Activated naive CD8-positive, alpha-beta T cell treated with anti-CD3 and anti-CD28 coated beads, Interleukin-2, amount 10 ng/mL, durations not matched to agents 7 days and 5 days (primary cell): Measurements from ENCODE around the gene TBX1. TPM values are rescaled to one million over a fixed set of nuclear protein-coding genes. Genes with fewer than 3 reads are reported as not detected.
"Not testable (repeated sequence)": the region's sequence is repeated elsewhere in the genome, so short reads cannot be mapped to it uniquely, and the experiment has no call there.

Source experiments
- ATAC-seq: fragments of 150-1000 bp; cut with Tn5 transposase; one replicate; pipeline ENCODE4 v1.10.0; 2021; ENCODE audit warnings: low read depth, moderate library complexity
- POLR2A ChIA-PET: fragments of 350-600 bp; sonication (Branson Sonifier 250); formaldehyde crosslinking; loops from one replicate; lab custom pipeline; 2021; ENCODE audit warnings: antibody characterized with exemption; lab: Charles Lee
- DNase-seq: peaks from one replicate; pipeline ENCODE4 v3.0.0; 2021
- H3K27ac Mint-ChIP-seq: one replicate; pipeline ENCODE4 v1.8.0; 2022; ENCODE audit warnings: mild to moderate bottlenecking, mixed read lengths
- H3K27me3 Mint-ChIP-seq: one replicate; pipeline ENCODE4 v1.8.0; 2022; ENCODE audit warnings: mild to moderate bottlenecking, moderate library complexity, mixed read lengths
- H3K36me3 Mint-ChIP-seq: one replicate; pipeline ENCODE4 v1.8.0; 2021; ENCODE audit warnings: mild to moderate bottlenecking, mixed read lengths
- H3K4me1 Mint-ChIP-seq: one replicate; pipeline ENCODE4 v1.8.0; 2021; ENCODE audit warnings: mixed read lengths
- H3K4me3 Mint-ChIP-seq: one replicate; pipeline ENCODE4 v1.8.0; 2022; ENCODE audit warnings: mild to moderate bottlenecking, moderate library complexity, mixed read lengths
- H3K9me3 Mint-ChIP-seq: one replicate; pipeline ENCODE4 v1.8.0; 2021; ENCODE audit warnings: mixed read lengths
- total RNA-seq, 2 experiments: library from RNA; stranded (reverse); gene quantifications; one replicate each; pipeline ENCODE4 v1.2.3, GENCODE V29; 2021

Gene TBX1
- total RNA-seq, 2 experiments from 2014 or later: 0.37 to 0.47 TPM

- no peaks in the 10 kb centered on the region for H3K9me3 Mint-ChIP-seq
- H3K4me3 Mint-ChIP-seq: no peak overlapping the region
- peaks cover 6% of the 10 kb centered on the region for H3K4me1 Mint-ChIP-seq
- POLR2A ChIA-PET: no interaction called here
- H3K36me3 Mint-ChIP-seq: no peaks in the 10 kb centered on the region
- H3K27me3 Mint-ChIP-seq: peaks cover 33% of the 10 kb centered on the region
- DNase-seq: peak; percentile 16
- no peak overlapping the region for H3K27ac Mint-ChIP-seq
- no peak for ATAC-seq
These were observed 15.1 kb downstream of the TBX1 start for GRCh38 chr22:19775496-19776325.

- POLR2A ChIA-PET: interaction anchor here (1.0 kb wide), 1 partner anchor 10 kb away, joined by 3 read pairs; no protein-coding TSS in a partner anchor
- DNase-seq (peak; percentile 26), ATAC-seq (peak; percentile 60)
- H3K4me1 Mint-ChIP-seq: peaks cover 6% of the 10 kb centered on the region
- H3K9me3 Mint-ChIP-seq: no peaks in the 10 kb centered on the region
- no peaks in the 10 kb centered on the region for H3K36me3 Mint-ChIP-seq
- H3K27me3 Mint-ChIP-seq: peaks cover 34% of the 10 kb centered on the region
- no peak overlapping the region for H3K27ac Mint-ChIP-seq
- no peak overlapping the region for H3K4me3 Mint-ChIP-seq
These were observed 16.0 kb downstream of the TBX1 start for GRCh38 chr22:19776433-19777031.

- DNase-seq, H3K4me3 Mint-ChIP-seq, ATAC-seq, H3K4me1 Mint-ChIP-seq, H3K36me3 Mint-ChIP-seq, H3K27ac Mint-ChIP-seq, H3K9me3 Mint-ChIP-seq: not testable (repeated sequence)
- POLR2A ChIA-PET: interaction anchor here (1.0 kb wide), 1 partner anchor 11 kb away, joined by 3 read pairs; no protein-coding TSS in a partner anchor
- H3K27me3 Mint-ChIP-seq: peaks cover 31% of the 10 kb centered on the region
These were observed 16.6 kb downstream of the TBX1 start for GRCh38 chr22:19777192-19777591.

- H3K36me3 Mint-ChIP-seq: no peaks in the 10 kb centered on the region
- POLR2A ChIA-PET: interaction anchor here (1.2 kb wide), 1 partner anchor 13 kb away, joined by 3 read pairs; no protein-coding TSS in a partner anchor
- DNase-seq: no peak
- H3K4me1 Mint-ChIP-seq: peaks cover 4% of the 10 kb centered on the region
- no peak overlapping the region for H3K4me3 Mint-ChIP-seq
- ATAC-seq: no peak
- H3K9me3 Mint-ChIP-seq: no peaks in the 10 kb centered on the region
- no peak overlapping the region for H3K27ac Mint-ChIP-seq
- H3K27me3 Mint-ChIP-seq: peaks cover 22% of the 10 kb centered on the region
These were observed 18.4 kb downstream of the TBX1 start for GRCh38 chr22:19779011-19779421.

GRCh38 chr22:19779685-19780268 lies 19.2 kb downstream of the TBX1 start:
- Mint-ChIP-seq H3K4me1 (peaks cover 4% of the 10 kb centered on the region), H3K36me3 (no peaks in the 10 kb centered on the region), H3K27ac (no peak overlapping the region), H3K27me3 (peaks cover 19% of the 10 kb centered on the region), H3K9me3 (no peaks in the 10 kb centered on the region), H3K4me3 (no peak overlapping the region)
- ATAC-seq (no peak), DNase-seq (no peak)
- POLR2A ChIA-PET: no interaction called here

- ATAC-seq: no peak
- DNase-seq: no peak
- H3K9me3 Mint-ChIP-seq: no peaks in the 10 kb centered on the region
- H3K27ac Mint-ChIP-seq: no peak overlapping the region
- no peak overlapping the region for H3K4me3 Mint-ChIP-seq
- H3K27me3 Mint-ChIP-seq: peaks cover 19% of the 10 kb centered on the region
- H3K36me3 Mint-ChIP-seq: no peaks in the 10 kb centered on the region
- H3K4me1 Mint-ChIP-seq: no peaks in the 10 kb centered on the region
- POLR2A ChIA-PET: no interaction called here
These were observed 22.0 kb downstream of the TBX1 start for GRCh38 chr22:19782533-19782932.

GRCh38 chr22:19783586-19784383 lies 23.2 kb downstream of the TBX1 start:
- no peaks in the 10 kb centered on the region for H3K9me3 Mint-ChIP-seq
- no peaks in the 10 kb centered on the region for H3K36me3 Mint-ChIP-seq
- no peak overlapping the region for H3K27ac Mint-ChIP-seq
- H3K27me3 Mint-ChIP-seq: peaks cover 19% of the 10 kb centered on the region
- POLR2A ChIA-PET: no interaction called here
- H3K4me1 Mint-ChIP-seq: no peaks in the 10 kb centered on the region
- DNase-seq: no peak
- ATAC-seq: no peak
- H3K4me3 Mint-ChIP-seq: no peak overlapping the region

- ATAC-seq (no peak), DNase-seq (no peak)
- Mint-ChIP-seq H3K4me3 (no peak overlapping the region), H3K27me3 (peaks cover 17% of the 10 kb centered on the region), H3K27ac (no peak overlapping the region), H3K9me3 (no peaks in the 10 kb centered on the region), H3K4me1 (no peaks in the 10 kb centered on the region), H3K36me3 (no peaks in the 10 kb centered on the region)
- POLR2A ChIA-PET: no interaction called here
These were observed 24.0 kb downstream of the TBX1 start for GRCh38 chr22:19784384-19785175.

GRCh38 chr22:19785461-19786263 lies 25.1 kb downstream of the TBX1 start:
- Mint-ChIP-seq H3K4me1 (no peaks in the 10 kb centered on the region), H3K4me3 (no peak overlapping the region), H3K27ac (no peak overlapping the region), H3K9me3 (no peaks in the 10 kb centered on the region), H3K36me3 (peaks cover 5% of the 10 kb centered on the region), H3K27me3 (peaks cover 11% of the 10 kb centered on the region)
- ATAC-seq (no peak), DNase-seq (no peak)
- POLR2A ChIA-PET: no interaction called here

- Mint-ChIP-seq H3K9me3 (no peaks in the 10 kb centered on the region), H3K36me3 (peaks cover 5% of the 10 kb centered on the region), H3K27ac (no peak overlapping the region), H3K4me3 (no peak overlapping the region), H3K4me1 (no peaks in the 10 kb centered on the region), H3K27me3 (peaks cover 8% of the 10 kb centered on the region)
- ATAC-seq (no peak), DNase-seq (no peak)
- POLR2A ChIA-PET: no interaction called here
These were observed 25.6 kb downstream of the TBX1 start for GRCh38 chr22:19786264-19786585.

- H3K27me3 Mint-ChIP-seq: peaks cover 5% of the 10 kb centered on the region
- H3K4me1 Mint-ChIP-seq: no peaks in the 10 kb centered on the region
- no peak overlapping the region for H3K4me3 Mint-ChIP-seq
- H3K36me3 Mint-ChIP-seq: peaks cover 5% of the 10 kb centered on the region
- no peaks in the 10 kb centered on the region for H3K9me3 Mint-ChIP-seq
- DNase-seq (no peak), ATAC-seq (no peak)
- H3K27ac Mint-ChIP-seq: no peak overlapping the region
- POLR2A ChIA-PET: no interaction called here
These were observed 26.6 kb downstream of the TBX1 start for GRCh38 chr22:19786959-19787848.
